Thyroid gland (tissue), 4 donors: ENCODE data around the gene ADAM8.

Experiments used
- POLR2A ChIP-seq, 2 donors: fragments of 450-650 bp; IDR thresholded peaks; one replicate each; pipeline ENCODE4 v1.6.1; 2017; ENCODE audit warnings: antibody characterized with exemption in 2 of 2, mild to moderate bottlenecking in 2 of 2, moderate library complexity in 1 of 2
- TF ChIP-seq, protein P1 (sequence below), 6 experiments: fragments of 200-600 bp in 3 of 6; fragments of 450-650 bp in 3 of 6; sonication (generic) in 3 of 6; IDR thresholded peaks; one replicate each; pipeline ENCODE4 v1.5.1; 2016 to 2019; ENCODE audit warnings: antibody characterized with exemption in 6 of 6, mild to moderate bottlenecking in 2 of 6, inconsistent platforms in 1 of 6, moderate library complexity in 1 of 6

DNA sequence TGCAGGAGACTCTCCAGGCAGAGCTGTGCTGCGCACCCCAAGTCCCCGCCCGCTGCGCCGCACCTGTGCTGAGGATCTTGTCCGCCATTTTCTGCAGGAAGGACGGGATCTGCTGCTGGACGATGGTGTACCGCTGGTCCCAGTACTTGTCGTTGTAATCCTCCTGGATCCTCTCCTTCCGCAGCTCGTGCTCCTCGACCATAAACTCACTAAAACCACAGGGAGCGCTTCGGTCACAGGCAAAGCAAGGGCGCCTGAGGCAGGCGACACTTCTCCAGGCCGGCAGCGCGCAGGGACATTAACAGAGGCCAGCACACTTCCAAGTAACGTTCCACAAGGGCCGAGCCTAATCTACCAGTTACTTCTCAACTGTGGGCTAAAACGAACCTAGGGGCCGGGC lies 13.1 kb upstream of the ADAM8 start:
- TF ChIP-seq, protein P1, sequence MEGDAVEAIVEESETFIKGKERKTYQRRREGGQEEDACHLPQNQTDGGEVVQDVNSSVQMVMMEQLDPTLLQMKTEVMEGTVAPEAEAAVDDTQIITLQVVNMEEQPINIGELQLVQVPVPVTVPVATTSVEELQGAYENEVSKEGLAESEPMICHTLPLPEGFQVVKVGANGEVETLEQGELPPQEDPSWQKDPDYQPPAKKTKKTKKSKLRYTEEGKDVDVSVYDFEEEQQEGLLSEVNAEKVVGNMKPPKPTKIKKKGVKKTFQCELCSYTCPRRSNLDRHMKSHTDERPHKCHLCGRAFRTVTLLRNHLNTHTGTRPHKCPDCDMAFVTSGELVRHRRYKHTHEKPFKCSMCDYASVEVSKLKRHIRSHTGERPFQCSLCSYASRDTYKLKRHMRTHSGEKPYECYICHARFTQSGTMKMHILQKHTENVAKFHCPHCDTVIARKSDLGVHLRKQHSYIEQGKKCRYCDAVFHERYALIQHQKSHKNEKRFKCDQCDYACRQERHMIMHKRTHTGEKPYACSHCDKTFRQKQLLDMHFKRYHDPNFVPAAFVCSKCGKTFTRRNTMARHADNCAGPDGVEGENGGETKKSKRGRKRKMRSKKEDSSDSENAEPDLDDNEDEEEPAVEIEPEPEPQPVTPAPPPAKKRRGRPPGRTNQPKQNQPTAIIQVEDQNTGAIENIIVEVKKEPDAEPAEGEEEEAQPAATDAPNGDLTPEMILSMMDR (IDR thresholded peaks at IDR 0.05), result no peak
- no peak for TF ChIP-seq POLR2A (IDR thresholded peaks at IDR 0.05)
